Measurements from ENCODE around the gene CRIM1.

The CRIM1 gene

DNA sequence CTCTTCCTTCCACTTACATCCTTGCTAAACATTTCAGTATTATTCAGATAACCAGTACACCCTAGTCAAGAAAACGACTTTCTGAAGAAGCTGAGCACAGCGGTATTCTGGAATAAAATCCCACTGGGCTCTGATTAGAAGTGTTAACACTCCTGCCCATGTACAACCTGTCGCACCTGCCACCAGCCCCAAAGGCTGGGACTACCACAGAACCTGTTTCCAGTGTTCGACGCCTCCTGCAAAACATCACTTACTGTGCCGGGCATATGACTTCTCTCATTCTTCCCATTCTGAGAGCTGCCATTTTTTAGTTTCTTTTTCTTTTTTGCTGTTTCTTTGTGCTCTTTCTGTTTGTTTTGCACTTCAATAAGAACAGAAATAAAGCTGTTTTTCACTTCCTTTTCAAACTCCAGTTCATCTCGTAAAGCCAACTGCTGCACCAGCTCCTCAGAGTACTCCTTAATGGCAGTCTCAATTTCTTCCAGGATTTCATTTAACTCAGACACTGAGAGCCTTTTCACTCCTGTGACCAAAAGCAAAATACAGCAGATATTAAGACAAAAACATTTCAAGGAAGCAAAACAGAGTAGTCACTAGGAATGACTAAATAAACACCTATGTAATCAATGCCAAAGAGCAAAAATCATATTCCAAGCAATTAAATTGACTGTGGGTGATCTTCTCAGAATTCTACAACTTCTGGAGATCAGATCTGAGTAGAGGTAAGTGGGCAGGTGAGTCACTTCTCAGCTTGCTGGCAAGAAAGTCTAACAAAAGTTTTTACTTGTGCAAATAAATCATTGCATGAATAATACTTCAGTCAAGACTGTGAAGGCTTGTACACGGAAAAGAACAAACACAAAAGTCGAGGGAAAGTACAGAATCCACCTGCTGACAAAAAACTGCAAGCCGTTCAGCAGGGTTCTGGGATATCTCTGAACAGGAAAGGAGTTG, 223.0 kb downstream of the CRIM1 start:
- DNase-seq (ENCODE audit: low read depth): no peak

DNA sequence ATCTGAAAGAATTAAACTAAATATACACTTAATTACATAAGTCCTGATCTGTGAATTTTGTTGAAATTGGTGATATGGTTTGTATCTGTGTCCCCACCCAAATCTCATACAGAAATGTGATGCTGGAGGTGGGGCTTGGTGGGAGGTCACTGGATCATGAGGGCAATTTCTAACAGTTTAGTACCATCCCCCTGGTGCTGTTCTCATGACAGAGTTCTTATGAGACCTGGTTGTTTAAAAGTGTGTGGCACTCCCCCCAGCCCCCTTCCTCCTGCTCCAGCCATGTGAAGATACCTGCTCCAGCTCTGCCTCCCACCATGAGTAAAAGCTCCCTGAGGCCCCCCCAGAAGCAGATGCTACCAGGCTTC, 223.7 kb downstream of the CRIM1 start:
- no peak for DNase-seq (ENCODE audit: low read depth)

DNA sequence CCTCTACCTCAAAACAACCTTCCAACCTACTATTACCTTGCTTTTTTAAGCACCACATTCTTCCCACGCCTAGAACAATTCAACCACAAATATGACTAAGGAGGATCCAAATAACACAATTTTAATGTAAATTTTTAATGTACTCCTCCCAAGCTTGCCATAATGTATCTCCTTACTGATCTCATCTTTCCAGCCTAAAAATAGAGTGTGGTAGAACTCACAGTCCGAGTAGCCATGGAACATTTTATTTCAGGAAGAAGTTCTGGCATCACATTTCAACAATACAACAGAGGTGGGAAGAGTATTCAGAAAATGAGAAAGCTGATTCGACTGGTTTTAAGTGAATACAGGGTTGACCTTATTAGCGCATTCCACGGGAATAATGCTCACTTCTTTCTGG, 227.0 kb downstream of the CRIM1 start:
- no peak for DNase-seq (ENCODE audit: low read depth)

DNA sequence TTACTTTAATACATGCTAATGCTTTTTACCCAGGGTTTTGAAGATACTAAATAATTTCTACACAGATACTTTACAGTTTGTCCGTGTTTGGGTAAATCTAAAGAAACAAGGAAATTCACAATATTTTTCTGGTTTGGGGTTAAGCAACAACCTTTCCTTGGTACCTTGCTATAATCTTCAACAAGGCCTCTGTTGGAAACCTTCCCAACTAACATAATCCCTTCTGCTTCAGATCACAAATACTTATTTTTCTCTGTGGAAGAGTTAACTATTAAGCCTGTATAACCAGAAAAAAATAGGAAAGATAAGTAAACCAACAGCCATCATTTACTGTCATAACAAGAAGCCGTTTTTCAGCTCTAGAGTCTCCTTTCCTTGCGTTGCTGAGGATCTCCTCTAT, 227.4 kb downstream of the CRIM1 start:
- no peak for DNase-seq (ENCODE audit: low read depth)

DNA sequence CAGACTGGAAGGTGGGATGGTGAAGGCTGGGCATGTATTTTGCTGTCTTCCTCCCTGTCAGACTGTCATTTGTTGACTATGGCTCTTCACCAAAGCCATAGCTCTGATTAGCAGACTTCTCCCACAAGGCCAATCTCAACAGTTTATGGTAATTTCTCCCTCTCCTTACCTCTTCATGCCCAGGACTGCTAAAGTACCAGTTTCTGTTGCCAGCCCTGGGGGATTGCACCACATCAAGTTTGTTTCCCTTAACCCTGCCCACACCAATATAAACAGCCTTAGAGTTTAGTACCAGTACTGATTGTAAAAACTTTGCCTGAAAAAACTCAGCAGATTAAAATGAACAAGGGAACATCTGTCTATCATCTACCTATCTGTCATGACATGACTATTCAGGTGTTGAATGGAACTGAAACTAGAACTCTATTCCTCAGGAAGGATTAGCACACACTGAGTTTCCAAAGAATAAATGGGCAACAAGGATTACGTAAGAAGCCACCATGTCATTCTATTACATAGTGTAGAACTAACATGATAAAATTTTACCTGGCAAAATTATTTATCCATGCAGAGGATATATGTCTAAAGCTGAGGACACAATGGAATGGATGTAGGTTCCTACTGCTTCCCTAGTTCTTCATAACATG, 228.7 kb downstream of the CRIM1 start:
- DNase-seq (ENCODE audit: low read depth): no peak

DNA sequence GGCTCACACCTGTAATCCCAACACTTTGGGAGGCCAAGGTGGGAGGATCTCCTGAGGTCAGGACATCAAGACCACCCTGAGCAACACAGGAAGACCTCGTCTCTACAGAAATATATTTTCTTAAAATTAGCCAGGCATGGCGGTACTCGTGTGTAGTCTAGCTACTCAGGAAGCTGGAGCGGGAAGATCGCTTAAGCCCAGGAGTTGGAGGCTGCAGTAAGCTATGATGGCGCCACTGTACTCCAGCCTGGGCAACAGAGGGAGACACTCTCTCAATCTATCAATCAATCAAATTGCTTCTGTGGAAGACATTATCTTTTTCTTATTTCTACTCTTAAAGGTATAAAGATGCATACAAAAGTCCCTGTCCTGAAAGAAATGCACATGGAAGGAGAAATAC, 231.1 kb downstream of the CRIM1 start:
- no peak for DNase-seq (ENCODE audit: low read depth)

DNA sequence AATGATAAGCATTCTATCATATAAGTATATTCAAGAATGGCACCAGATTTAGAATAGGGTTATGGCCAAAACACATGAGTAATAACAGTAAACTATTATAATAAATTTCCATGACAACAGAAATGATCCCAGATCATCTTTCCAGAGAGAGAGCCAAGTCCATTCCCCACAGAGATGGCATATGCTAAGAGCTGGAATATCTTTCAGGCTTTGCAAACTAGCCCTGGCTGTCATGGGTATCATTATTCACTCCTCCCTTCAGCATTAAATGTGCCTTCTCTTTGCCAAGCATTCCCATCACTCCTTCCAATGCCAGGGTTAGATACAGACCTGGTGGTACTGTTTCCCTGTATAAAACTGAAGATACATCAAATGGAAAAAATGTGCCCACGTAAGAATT, 231.5 kb downstream of the CRIM1 start:
- DNase-seq (ENCODE audit: low read depth): no peak

DNA sequence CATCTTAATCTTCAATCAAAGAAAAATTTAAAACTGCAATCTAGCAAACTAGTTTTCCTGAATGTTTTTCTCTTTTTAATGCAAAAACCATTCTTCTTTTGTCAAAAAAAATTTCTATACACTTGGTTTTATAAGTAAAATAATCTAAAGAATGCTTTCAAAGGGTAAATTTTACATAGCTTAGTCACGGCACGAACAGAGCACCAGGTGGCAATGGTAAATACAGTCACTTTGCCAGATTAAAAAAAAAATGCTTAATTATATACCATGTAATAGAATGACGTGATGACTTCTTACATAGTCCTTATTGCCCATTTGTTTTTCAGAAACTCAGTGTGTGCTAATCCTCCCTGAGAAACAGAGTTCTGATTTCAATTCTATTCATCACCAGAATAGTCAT, 232.0 kb downstream of the CRIM1 start:
- DNase-seq (ENCODE audit: low read depth): no peak

DNA sequence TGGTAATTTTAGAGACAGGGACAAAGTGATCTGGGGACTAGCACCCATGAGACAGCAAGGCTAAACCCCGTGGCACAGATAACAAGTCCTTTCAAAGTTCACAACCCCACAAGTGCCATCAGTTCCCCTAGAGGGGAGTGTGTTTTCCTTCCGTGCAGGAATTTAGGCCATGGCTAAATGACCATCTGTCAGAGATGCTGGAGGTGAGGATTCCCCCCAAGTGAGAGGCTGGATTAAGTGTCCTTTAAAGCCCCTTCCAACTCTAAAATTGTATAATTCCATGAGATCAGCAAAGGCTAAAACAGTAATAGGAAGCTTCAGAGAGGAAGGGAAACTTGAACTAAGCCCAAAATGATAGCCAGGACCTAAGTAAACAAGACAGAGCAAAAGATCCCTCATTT, 233.7 kb downstream of the CRIM1 start:
- no peak for DNase-seq (ENCODE audit: low read depth)

DNA sequence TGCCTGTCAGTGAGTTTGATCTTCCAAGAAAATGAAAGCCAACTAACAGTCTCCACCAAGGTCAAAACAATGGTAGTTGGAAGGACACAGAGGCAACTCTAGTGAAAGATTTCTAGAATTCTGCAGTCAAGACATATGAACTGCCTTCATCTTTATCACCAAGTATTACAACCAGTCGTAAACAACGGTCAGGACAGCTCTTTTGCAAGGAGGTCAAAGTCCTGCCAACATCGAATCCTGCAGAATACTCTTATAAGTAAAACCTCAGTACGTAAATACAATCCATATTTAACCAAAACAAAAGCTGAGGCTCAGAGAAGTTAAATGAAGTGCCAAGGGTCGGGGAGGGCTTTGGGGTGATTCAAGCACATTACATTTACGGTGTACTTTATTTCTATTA, 239.3 kb downstream of the CRIM1 start:
- DNase-seq (ENCODE audit: low read depth): no peak

DNA sequence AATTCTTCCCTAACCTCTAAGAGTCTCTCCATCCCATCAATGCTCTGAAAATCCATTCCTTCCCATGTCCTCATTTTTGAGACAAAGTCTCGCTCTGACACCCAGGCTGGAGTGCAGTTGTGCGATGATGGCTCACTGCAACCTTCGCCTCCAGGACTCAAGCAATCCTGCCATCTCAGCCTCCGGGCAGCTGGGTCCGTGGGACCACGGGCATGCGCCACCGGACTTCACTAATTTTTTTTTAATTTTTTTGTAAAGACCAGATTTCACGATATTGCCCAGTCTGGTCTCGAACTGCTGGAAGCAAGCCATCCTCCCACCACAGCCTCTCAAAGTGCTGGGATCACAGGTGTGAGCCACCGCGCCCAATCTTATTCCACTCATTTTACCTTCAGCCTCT, 240.8 kb downstream of the CRIM1 start:
- no peak for DNase-seq (ENCODE audit: low read depth)

DNA sequence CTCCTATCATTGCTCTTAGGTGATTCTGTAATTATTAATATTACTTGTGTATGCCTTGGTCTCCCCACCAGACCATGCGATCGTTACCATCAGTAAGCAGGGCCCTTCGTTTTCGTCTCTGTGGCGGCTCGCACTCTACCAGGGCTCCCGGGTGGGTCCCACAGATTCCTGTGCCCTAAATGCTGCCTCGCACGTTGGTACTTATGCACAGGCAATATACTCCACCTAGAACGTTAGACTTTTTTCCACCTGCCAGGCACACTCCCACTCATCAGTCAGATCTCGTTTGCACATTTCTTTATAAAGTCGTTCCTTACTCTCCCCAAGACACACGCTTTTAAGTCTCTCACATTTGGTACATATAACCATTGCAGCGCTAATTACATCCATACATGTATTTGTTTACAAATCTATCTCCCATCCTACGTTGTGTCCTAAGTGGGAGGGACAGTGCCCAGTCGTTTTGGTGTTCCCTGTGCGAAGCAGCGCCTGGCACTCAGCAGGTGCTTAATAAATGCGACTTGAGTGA, 241.5 kb downstream of the CRIM1 start:
- no peak for DNase-seq (ENCODE audit: low read depth)

DNA sequence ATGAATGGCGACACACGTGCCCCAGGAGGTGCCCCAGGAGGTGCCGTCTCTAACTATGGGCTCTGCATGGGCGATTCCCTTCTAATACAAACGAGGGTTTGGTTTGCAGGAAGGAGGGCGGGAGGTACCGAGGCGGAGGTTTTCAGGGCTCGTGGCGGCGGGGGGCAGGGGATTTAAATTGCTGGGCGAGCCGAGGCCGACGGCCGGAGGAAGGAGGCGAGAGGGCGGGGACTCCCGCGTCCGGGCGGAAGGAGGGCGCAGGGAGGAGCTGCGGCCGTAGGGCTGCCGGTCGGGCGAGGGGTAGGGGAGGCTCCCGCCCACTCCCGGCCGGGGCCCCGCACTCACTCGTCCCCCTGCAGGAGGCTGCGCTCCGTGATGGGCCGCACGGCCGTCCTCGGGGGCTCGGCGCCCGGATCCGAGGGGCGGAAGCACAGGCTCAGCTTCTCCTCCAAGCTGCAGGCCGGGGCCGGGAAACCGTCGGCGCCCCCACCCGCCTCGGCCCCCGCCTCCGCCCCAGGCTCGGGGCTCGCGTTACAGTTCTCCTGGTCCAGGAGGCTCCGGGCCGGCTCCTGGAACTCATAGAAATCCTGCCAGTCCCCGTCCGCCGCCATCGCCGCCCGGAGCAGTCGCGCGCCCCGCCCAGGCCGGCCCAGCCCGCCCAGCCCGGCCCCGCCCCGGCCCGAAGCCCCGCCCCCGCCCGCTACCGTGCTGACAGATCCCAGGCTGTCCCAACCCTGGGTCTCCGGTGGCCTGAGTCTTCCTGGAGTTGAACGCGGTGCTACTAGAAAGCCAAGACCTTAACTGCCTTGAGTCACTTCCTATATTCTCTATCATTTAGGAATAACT, 242.2 kb downstream of the CRIM1 start, which contains the start of gene FEZ2:
Gene FEZ2, minus strand, starts transcription at position 637 of the 846 bp plus-strand sequence. Its CDS starts 26 bp downstream, at position 611.
- peak; percentile 25 for DNase-seq (ENCODE audit: low read depth)

Measured in stimulated activated CD8-positive, alpha-beta memory T cell treated with anti-CD3 and anti-CD28 coated beads, Interleukin-12 subunit alpha, Interleukin-12 subunit beta, amount 100 ng/mL, for 1 hour (primary cell).